ENCODE results near the gene WDR88.
"Not testable (repeated sequence)": the region's sequence is repeated elsewhere in the genome, so short reads cannot be mapped to it uniquely, and the experiment has no call there.

Gene WDR88

DNA sequence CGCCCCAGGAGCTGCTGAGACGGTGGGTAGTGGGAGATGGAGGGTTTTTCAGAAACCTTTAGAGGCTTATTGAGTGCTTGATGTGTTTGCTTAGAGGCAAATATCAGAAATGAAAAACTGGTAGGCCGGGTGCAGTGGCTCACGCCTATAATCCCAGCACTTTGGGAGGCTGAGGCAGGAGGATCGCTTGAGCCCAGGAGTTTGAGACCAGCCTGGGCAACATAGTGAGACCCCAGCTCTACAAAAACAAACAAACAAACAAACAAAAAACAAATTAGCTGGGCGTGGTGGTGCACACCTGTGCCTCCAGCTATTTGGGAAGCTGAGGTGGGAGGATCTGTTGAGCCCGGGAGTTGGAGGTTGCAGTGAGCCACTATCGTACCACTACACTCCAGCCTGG, 5.2 kb upstream of the WDR88 start:
- DNase-seq (ENCODE audit: low read depth in 2 of 2), result not testable (repeated sequence)

DNA sequence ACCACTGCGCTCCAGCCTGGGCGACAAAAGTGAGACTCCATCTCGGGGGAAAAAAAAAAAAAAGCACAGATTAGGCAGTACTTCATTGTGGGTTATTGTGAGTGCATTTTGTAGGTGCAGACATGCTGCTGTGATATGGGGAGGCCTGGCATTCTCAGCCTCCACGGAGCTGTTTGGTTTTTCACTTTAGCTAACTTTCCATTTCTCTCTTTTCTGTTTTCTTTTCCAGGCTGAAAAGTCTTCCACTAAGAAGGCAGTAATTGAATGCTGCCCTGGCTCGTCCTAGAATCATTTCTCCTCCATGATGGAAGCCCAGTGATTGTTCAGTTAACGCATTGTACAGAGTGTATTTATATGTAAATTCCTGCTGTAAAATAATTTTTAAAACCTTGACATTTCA, 2.0 kb upstream of the WDR88 start:
- DNase-seq (ENCODE audit: low read depth in 2 of 2), result no peak

DNA sequence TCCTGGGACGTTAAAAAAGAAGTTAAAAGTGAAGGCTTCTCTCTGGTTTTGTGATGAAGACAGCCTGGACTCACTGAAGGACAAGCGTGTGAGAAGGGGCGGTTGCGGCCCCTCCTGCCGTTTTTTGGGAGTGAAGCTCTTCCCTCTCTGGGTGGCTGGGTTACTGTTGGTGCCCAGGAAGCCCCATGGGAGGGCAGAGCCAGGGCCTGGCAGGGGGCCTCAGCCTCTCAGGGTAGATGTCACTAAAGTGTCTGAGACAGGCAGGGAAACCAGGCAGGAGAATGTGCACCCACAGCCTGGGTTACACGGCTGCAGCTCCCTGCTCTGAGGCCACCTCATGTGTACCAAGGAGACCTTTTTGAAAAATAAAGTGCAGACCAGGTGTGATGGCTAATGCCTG, 1.5 kb upstream of the WDR88 start:
- no peak for DNase-seq (ENCODE audit: low read depth in 2 of 2)

DNA sequence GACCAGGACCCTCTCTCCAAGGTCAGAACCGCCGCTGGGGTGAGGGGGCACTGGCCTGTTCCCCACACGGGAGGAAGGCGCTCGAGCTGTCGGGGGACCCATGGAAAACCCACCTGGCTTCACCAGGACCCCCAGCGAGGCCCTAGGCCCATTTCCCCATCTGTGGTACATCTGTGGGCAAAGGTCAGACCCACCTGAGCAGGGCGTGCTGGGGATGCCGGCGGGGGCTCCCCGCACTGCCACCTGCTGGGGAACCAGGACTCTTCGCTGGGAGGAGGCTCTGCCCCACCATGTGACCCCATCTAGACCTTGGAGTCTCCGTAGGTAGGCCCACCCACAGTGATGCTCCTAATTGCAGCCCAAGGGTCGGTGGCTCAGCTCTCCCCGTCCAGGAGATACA, 511 bp downstream of the WDR88 start:
- no peak for DNase-seq (ENCODE audit: low read depth in 2 of 2)

GRCh38 chr19:33133438-33134031, 1.6 kb downstream of the WDR88 start:
- no peak for DNase-seq (ENCODE audit: low read depth in 2 of 2)

DNA sequence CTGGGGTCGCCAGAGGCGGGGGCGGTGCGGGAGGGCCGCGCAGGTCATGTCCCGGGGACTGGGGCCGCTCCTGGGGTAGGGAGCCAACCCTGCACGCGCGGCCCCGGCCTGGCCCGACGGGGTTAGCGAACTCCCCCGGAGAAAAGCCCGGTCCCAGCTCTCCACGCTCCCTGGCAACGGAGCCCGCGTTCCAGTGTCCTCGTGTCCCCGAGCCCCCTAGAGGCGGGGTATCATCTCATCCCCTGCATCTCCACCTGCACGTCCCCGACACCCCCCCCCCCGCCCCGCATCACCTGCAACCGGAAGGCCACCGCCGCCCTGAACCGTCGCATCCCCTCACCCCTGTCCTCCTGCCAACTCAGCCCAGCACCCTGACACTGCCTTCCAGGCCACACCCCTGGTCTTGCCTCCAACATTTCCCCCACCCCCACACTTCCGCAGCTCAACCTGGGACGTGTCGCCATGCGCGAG, 2.7 kb downstream of the WDR88 start:
- DNase-seq (ENCODE audit: low read depth in 2 of 2), result peak; percentile 50 to 59

DNA sequence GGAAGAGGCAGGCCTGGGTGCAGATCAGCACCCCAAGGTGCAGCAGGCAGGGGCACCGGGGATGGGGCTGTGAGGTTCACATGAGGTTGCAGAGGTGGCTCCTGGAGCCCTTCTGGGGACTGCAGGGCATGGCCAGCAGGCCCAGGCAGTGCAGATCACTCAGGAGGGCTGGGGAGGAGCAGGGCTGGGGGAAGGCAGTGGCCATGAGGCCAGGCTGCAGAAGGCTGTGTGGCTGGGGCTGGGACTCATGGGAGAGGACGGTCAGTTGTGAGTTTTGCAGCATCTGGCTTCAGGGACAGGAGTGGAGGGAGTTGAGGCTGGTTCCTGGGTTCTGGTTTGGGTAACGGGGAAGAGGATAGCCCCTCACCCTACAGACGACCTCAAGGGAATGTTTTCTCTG, 7.3 kb downstream of the WDR88 start:
- DNase-seq (ENCODE audit: low read depth in 2 of 2), result no peak

GRCh38 chr19:33143897-33144405, 12.0 kb downstream of the WDR88 start:
- DNase-seq (ENCODE audit: low read depth in 2 of 2), result peak; percentile 47 to 50

DNA sequence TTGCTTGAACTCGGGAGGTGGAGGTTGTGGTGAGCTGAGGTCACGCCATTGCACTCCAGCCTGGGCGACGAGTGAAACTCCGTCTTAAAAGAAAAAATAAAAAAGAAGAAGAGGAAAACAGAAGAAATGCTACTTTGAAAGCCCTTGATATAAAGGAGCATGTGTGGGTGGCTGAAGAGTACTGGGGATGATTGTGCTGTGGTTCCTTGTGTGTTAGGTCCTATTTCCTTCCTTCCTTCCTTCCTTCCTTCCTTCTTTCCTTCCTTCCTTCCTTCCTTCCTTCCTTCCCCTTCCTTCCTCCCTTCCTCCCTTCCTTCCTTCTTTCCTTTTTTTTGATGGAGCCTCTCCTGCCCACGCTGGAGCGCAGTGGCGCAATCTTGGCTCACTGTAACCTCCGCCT, 14.3 kb downstream of the WDR88 start:
- DNase-seq (ENCODE audit: low read depth in 2 of 2), result no peak

DNA sequence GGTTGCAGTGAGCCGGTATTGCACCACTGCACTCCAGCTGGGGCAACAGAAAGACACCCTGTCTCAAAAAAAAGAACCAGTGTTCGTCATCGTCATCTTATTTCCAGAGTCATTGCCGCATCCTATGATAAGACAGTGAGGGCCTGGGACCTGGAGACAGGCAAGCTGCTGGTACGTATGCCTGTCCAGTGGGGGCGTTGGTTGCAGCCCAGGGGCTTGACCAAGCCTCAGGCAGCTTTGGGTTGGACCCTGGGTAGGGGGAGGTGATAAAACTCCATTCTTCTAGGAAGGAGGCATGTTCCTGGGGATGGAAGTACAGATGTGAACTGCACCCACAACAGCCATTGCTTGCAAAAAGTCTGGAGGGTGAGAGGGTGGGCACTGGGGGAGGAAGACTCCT, 15.6 kb downstream of the WDR88 start:
- no peak for DNase-seq (ENCODE audit: low read depth in 2 of 2)

GRCh38 chr19:33150852-33151518, 19.1 kb downstream of the WDR88 start:
- DNase-seq (ENCODE audit: low read depth in 2 of 2), result no peak

- DNase-seq (ENCODE audit: low read depth in 2 of 2), result no peak
These were observed 20.3 kb downstream of the WDR88 start for GRCh38 chr19:33152176-33152575.

- DNase-seq (ENCODE audit: low read depth in 2 of 2), result not testable (repeated sequence)
These were observed 20.7 kb downstream of the WDR88 start for GRCh38 chr19:33152625-33153024.

DNA sequence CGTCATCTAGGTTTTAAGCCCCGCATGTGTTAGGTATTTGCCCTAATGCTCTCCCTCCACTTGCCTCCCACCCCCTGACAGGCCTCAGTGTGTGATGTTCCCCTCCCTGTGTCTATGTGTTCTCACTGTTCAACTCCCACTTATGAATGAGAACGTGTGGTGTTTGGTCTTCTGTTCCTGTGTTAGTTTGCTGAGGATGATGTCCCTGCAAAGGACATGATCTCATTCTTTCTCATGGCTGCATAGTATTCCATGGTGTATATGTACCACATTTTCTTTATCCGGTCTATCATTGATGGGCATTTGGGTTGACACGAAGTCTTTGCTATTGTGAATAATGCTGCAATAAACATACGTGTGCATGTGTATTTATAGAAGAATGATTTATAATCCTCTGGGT, 22.4 kb downstream of the WDR88 start:
- not testable (repeated sequence) for DNase-seq (ENCODE audit: low read depth in 2 of 2)

DNA sequence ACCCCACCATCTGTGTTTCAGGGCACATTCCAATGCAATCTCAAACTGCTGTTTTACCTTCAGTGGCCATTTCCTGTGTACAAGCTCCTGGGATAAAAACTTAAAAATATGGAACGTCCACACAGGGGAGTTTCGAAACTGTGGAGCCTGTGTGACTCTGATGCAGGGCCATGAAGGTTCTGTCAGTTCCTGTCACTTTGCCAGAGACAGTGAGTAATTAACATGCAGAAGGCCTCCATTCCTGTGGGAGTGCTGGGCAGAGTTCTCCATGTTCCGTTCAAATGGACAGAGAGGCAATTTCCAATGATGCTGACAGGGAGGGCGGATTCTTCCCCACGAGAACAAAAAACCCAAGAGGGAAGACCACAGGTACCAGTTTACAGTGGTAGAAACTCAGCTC, 24.4 kb downstream of the WDR88 start:
- DNase-seq (ENCODE audit: low read depth in 2 of 2), result no peak

GRCh38 chr19:33157906-33158305, 26.0 kb downstream of the WDR88 start:
- no peak for DNase-seq (ENCODE audit: low read depth in 2 of 2)

- DNase-seq (ENCODE audit: low read depth in 2 of 2), result no peak
These were observed 26.5 kb downstream of the WDR88 start for GRCh38 chr19:33158365-33158764.

- no peak for DNase-seq (ENCODE audit: low read depth in 2 of 2)
These were observed 27.2 kb downstream of the WDR88 start for GRCh38 chr19:33159149-33159548.

DNA sequence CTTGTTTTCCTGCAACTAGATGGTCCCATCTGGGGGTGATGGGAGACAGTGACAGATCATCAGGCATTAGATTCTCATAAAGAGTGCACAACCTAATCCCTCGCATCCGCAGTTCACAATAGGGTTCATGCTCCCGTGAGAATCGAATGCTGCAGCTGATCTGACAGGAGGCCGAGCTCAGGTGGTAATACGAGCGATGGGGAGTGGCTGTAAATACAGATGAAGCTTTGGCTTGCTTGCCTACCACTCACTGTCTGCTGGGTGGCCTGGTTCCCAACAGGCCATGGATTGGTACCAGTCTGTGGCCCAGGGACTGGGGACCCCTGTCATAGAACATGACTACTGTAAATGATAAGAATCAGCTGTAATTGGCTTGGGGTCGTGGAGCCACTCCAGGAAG, 28.0 kb downstream of the WDR88 start:
- no peak for DNase-seq (ENCODE audit: low read depth in 2 of 2)

DNA sequence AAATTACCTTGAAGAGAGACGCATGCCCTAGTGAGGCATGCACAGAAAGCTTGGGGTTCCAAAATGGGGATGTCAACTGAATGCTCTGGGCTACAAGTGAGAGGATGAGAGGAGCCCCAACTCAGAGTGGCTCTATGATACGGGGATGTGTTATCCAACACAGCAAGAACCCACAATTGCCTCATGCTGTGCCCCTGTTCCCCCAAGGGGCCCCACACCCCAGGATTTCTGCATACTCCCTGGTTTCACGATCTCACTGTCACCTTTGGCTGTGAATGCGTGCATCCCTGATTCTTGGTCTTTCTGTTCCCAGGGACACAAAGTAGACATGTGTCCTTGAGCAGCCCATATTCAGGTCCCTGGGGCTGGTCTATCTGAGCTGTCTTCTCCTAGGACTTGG, 29.3 kb downstream of the WDR88 start:
- DNase-seq (ENCODE audit: low read depth in 2 of 2), result no peak

DNA sequence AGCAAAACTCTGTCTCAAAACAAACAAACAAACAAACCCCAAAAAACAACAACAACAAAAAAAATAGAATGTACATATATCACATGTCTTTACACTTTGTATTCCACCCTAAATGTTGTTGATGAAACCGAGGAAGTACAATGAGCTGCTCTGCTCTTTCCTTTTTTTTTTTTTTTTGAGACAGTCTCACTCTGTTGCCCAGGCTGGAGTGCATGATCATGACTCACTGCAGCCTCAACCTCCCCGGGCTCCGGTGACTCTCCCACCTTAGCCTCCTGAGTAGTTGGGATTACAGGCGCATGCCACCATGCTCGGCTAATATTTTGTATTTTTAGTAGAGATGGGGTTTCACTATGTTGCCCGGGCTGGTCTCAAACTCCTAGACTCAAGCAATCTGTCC, 31.6 kb downstream of the WDR88 start:
- no peak for DNase-seq (ENCODE audit: low read depth in 2 of 2)

GRCh38 chr19:33166037-33166436, 34.1 kb downstream of the WDR88 start:
- DNase-seq (ENCODE audit: low read depth in 2 of 2), result not testable (repeated sequence)

DNA sequence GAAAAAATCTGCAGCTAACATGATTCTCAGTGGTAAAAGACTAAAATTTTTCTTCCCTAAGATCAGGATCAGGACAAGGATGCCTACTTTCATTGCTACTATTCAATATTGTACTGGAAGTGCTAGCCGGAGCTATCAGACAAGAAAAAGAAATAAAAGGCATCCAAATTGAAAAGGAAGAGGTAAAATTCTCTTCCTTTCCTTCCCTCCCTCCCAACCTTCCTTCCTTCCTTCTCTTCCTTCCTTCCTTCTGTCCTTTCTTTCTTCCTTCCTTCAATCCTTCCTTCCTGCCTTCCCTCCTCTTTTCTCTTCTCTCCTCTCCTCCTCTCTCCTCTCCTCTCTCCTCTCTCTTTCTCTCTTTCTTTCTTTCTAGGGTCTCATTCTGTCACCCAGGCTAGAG, 35.5 kb downstream of the WDR88 start:
- DNase-seq (ENCODE audit: low read depth in 2 of 2), result no peak

DNA sequence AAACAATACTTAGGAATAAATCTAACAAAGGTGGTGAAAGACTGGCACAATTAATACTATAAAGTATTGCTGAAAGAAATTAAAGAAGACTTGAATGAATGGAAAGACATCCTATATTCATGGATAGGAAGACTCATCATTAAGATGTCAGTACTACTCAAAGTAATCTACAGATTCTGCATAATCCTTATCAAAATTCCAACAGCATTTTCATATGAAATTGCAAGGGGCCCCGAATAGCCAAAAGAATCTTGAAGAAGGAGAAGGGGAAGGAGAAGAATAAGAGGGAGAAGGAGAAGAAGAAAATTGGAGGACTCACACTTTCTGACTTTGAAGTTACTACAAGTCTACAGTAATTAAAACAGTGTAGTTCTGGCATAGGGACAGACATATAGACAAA, 36.6 kb downstream of the WDR88 start:
- no peak for DNase-seq (ENCODE audit: low read depth in 2 of 2)
